Mesendoderm (in vitro differentiated cells): Measurements from ENCODE around the gene PHF24.
"Not testable (repeated sequence)": the region's sequence is repeated elsewhere in the genome, so short reads cannot be mapped to it uniquely, and the experiment has no call there.

Experiments used
- DNase-seq: peaks from one replicate; pipeline ENCODE4 v3.0.0; 2013
- H2AK5ac ChIP-seq: 2 replicates; pipeline ENCODE4 v1.6.1; 2013; ENCODE audit warnings: low read length, inconsistent platforms
- H2BK120ac ChIP-seq: 2 replicates; pipeline ENCODE4 v1.6.1; 2013; ENCODE audit warnings: low read depth, mild to moderate bottlenecking, low read length, moderate library complexity, mixed read lengths
- H2BK15ac ChIP-seq: replicated peaks from 2 replicates; pipeline ENCODE4 v1.6.1; 2013; ENCODE audit warnings: low read depth, mild to moderate bottlenecking, moderate library complexity
- H2BK5ac ChIP-seq: 2 replicates; pipeline ENCODE4 v1.6.1; 2013; ENCODE audit warnings: low read length, inconsistent platforms
- H3K18ac ChIP-seq: 2 replicates; pipeline ENCODE4 v1.6.1; 2013; ENCODE audit warnings: mild to moderate bottlenecking, low read length, mixed read lengths
- H3K23ac ChIP-seq: one replicate; pipeline ENCODE4 v1.6.1; 2013; ENCODE audit warnings: low read length
- H3K27ac ChIP-seq: 2 replicates; pipeline ENCODE4 v1.5.1; 2013; ENCODE audit warnings: low read depth, mild to moderate bottlenecking, inconsistent platforms, low read length, moderate library complexity
- H3K27me3 ChIP-seq: 2 replicates; pipeline ENCODE4 v1.6.1; 2013; ENCODE audit warnings: low read length, control low read depth, mild to moderate bottlenecking, inconsistent platforms; ENCODE audit not compliant: insufficient read depth, poor library complexity
- H3K36me3 ChIP-seq: 2 replicates; pipeline ENCODE4 v1.6.1; 2013; ENCODE audit warnings: low read length, inconsistent platforms; ENCODE audit not compliant: control insufficient read depth, insufficient read depth
- H3K4ac ChIP-seq: one replicate; pipeline ENCODE4 v1.6.1; 2013; ENCODE audit warnings: low read depth, mild to moderate bottlenecking, low read length, moderate library complexity
- H3K4me1 ChIP-seq: 2 replicates; pipeline ENCODE4 v1.6.1; 2013; ENCODE audit warnings: low read depth, low read length, inconsistent platforms; ENCODE audit not compliant: control insufficient read depth
- H3K4me2 ChIP-seq: 2 replicates; pipeline ENCODE4 v1.6.1; 2013; ENCODE audit warnings: low read length
- H3K4me3 ChIP-seq: 2 replicates; pipeline ENCODE4 v1.5.1; 2013; ENCODE audit warnings: mild to moderate bottlenecking, low read length
- H3K56ac ChIP-seq: one replicate; pipeline ENCODE4 v1.6.1; 2013; ENCODE audit warnings: low read length
- H3K79me1 ChIP-seq: 2 replicates; pipeline ENCODE4 v1.6.1; 2013; ENCODE audit warnings: low read length, inconsistent platforms
- H3K79me2 ChIP-seq: 2 replicates; pipeline ENCODE4 v1.6.1; 2013; ENCODE audit warnings: mild to moderate bottlenecking, low read length; ENCODE audit not compliant: control insufficient read depth, insufficient read depth
- H3K9ac ChIP-seq: 2 replicates; pipeline ENCODE4 v1.6.1; 2013; ENCODE audit warnings: low read length, inconsistent platforms
- H4K5ac ChIP-seq: one replicate; pipeline ENCODE4 v1.6.1; 2013; ENCODE audit warnings: low read length
- H4K8ac ChIP-seq: one replicate; pipeline ENCODE4 v1.6.1; 2013; ENCODE audit warnings: low read depth, mild to moderate bottlenecking, control low read depth, low read length, moderate library complexity
- WGBS: extraction: QIAGEN DNeasy Blood & Tissue Kit; methylation state at CpG from one replicate; pipeline ENCODE4 v1.1.7; 2013; ENCODE audit warnings: low lambda C conversion rate, missing lambda C conversion rate; ENCODE audit not compliant: insufficient coverage; ENCODE audit errors: extremely low coverage; 5-methylcytosine and 5-hydroxymethylcytosine counted together

The PHF24 gene

DNA sequence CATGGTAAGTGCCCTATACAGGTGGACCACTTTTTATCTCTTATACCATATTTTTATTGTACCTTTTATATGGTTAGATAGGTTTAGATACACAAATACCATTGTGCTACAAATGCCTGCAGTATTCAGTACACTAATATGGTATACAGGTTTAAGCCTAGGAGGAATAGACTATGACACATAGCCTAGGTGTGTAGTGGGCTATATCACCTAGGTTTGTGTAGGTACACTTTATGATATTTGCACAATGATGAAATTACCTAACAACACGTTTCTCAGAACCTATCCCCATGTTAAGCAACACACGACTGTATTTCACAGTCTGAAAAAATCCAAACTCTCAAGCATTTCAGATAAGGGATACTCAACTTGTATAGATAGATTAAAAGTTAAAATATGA is 9.6 kb upstream of the PHF24 start:
- H3K4ac ChIP-seq: no peak overlapping the region
- H3K79me2 ChIP-seq: no peaks in the 10 kb centered on the region
- no peaks in the 10 kb centered on the region for H3K4me1 ChIP-seq
- H3K18ac ChIP-seq: no peak overlapping the region
- H4K8ac ChIP-seq: no peak overlapping the region
- no peak for DNase-seq
- WGBS: no CpG with 5 or more reads among the region's 2 CpGs
- no peak overlapping the region for H3K4me3 ChIP-seq
- no peak overlapping the region for H3K56ac ChIP-seq
- no peaks in the 10 kb centered on the region for H3K79me1 ChIP-seq
- no peak overlapping the region for H2BK5ac ChIP-seq
- H3K23ac ChIP-seq: no peak overlapping the region
- no peak overlapping the region for H2AK5ac ChIP-seq
- no peak overlapping the region for H3K27ac ChIP-seq
- no peak overlapping the region for H2BK15ac ChIP-seq
- no peak overlapping the region for H3K4me2 ChIP-seq
- no peak overlapping the region for H4K5ac ChIP-seq
- H2BK120ac ChIP-seq: no peak overlapping the region
- H3K27me3 ChIP-seq: no peaks in the 10 kb centered on the region
- no peak overlapping the region for H3K9ac ChIP-seq
- no peaks in the 10 kb centered on the region for H3K36me3 ChIP-seq

DNA sequence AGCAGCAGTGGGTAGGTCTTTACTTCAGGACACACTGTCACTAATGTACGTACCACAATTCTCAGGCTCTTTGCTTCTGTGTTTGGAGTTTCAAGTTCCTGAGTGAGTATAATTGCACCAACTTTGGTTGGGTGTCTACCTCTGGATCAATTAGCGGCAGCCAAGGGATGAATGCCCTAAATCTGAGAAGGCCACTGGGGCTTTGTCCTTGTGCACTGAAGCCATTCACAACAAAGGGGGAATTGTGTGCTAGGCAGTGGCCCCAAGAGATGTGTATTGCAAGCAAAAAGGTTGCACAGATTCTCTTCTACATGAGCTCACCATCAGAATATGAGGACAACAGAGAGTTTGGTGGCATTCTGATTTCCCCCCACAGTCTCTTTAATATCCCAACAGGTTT is 3.9 kb upstream of the PHF24 start:
- Histone ChIP-seq H3K4me1 (peaks cover 1% of the 10 kb centered on the region), H4K8ac (no peak overlapping the region), H3K4ac (no peak overlapping the region), H2AK5ac (no peak overlapping the region), H3K27ac (no peak overlapping the region), H3K9ac (no peak overlapping the region), H3K79me2 (no peaks in the 10 kb centered on the region), H3K79me1 (no peaks in the 10 kb centered on the region), H3K18ac (no peak overlapping the region), H2BK15ac (no peak overlapping the region), H4K5ac (no peak overlapping the region), H3K4me2 (no peak overlapping the region), H2BK5ac (no peak overlapping the region), H3K23ac (no peak overlapping the region), H3K36me3 (no peaks in the 10 kb centered on the region), H3K56ac (no peak overlapping the region), H3K4me3 (no peak overlapping the region), H3K27me3 (peaks cover 8% of the 10 kb centered on the region), H2BK120ac (no peak overlapping the region)
- DNase-seq: no peak
- WGBS: no CpG with 5 or more reads among the region's 2 CpGs

DNA sequence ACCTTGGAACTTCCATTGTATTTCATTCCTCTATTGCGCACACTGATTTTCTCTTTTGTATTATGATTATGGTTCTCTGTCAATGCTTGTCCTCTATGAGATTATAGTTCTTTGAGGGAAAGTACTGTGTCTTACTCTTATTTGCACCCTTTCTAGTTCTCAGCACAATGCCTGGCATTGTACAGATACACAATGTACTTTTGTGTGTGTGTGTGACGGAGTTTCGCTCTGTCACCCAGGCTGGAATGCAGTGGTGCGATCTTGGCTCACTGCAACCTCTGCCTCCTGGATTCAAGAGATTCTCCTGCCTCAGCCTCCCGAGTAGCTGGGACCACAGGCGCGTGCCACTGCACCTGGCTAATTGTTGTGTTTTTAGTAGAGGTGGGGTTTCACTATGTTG is 2.0 kb upstream of the PHF24 start:
- WGBS: no CpG with 5 or more reads among the region's 7 CpGs

DNA sequence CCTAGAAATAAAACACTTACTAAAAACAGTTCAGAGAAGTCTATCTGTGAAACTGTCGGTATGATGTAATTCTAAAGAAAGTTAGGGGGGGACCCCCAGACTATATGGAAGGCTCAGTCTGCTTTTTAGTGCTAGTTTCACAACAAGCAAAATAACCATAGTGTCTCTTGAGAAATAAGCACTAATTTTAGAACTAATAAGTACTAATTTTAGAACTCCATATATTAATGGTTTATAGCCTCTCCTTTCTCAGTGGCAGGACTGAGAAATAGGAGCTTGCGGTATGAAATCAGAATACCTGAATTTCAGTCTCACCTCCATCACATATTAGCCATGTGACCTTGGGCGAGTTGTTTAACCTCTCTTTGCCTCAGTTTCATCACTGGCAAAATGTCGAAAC is 1.4 kb upstream of the PHF24 start:
- H3K36me3 ChIP-seq: no peaks in the 10 kb centered on the region
- H2BK5ac ChIP-seq: no peak overlapping the region
- H3K79me2 ChIP-seq: no peaks in the 10 kb centered on the region
- no peak overlapping the region for H3K4ac ChIP-seq
- no CpG with 5 or more reads among the region's 4 CpGs for WGBS
- H2AK5ac ChIP-seq: no peak overlapping the region
- H3K56ac ChIP-seq: no peak overlapping the region
- H3K4me2 ChIP-seq: no peak overlapping the region
- peaks cover 1% of the 10 kb centered on the region for H3K4me1 ChIP-seq
- H3K23ac ChIP-seq: no peak overlapping the region
- no peak overlapping the region for H3K9ac ChIP-seq
- no peak overlapping the region for H3K4me3 ChIP-seq
- H3K27me3 ChIP-seq: peaks cover 10% of the 10 kb centered on the region
- H2BK15ac ChIP-seq: no peak overlapping the region
- no peaks in the 10 kb centered on the region for H3K79me1 ChIP-seq
- no peak for DNase-seq
- no peak overlapping the region for H4K5ac ChIP-seq
- no peak overlapping the region for H2BK120ac ChIP-seq
- H3K18ac ChIP-seq: no peak overlapping the region
- H3K27ac ChIP-seq: no peak overlapping the region
- H4K8ac ChIP-seq: no peak overlapping the region

More for the DNA sequence above, 2.0 kb upstream of the PHF24 start:
- not testable (repeated sequence) for H3K56ac ChIP-seq, H3K36me3 ChIP-seq, H3K27ac ChIP-seq, H4K8ac ChIP-seq, H2BK15ac ChIP-seq, H3K79me1 ChIP-seq, H2BK5ac ChIP-seq, H3K23ac ChIP-seq, H3K4ac ChIP-seq, H3K18ac ChIP-seq, H3K27me3 ChIP-seq, H3K9ac ChIP-seq, H3K4me3 ChIP-seq, H2BK120ac ChIP-seq, DNase-seq, H3K79me2 ChIP-seq, H3K4me2 ChIP-seq, H4K5ac ChIP-seq, H3K4me1 ChIP-seq, H2AK5ac ChIP-seq

DNA sequence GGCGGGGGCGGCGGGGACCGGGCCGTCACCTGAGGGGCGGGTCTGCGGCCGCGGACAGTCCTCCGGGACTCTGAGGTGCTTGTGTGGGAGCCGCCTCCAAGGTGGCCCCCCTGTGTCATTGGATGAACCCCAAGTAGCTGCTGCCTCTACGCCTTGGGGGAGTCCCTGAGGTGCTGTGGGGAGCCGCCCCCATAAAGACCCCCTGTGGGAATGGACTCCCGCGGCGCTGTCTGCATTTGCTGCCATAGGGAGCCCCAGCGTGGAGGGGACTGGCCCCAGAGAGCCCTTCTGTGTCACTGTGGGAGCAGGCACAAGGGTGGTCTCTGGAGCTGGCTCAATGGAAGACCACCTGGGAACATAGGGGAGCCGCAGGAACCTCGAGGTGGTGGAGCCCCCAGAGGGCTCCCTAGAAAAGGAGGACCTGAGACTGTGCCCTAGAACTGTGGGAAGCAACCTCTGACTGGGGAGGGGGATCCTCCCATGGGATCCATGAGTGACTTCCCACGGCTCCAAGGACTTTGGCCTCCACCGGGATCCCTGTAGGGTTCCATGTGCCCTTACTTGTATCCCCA is 412 bp downstream of the PHF24 start:
- H3K36me3 ChIP-seq: no peaks in the 10 kb centered on the region
- H3K4me3 ChIP-seq: no peak overlapping the region
- H4K5ac ChIP-seq: no peak overlapping the region
- H3K27me3 ChIP-seq: peaks cover 10% of the 10 kb centered on the region
- H3K56ac ChIP-seq: no peak overlapping the region
- no peak overlapping the region for H3K9ac ChIP-seq
- H2BK120ac ChIP-seq: no peak overlapping the region
- no CpG with 5 or more reads among the region's 21 CpGs for WGBS
- no peak for DNase-seq
- no peak overlapping the region for H2AK5ac ChIP-seq
- H3K79me2 ChIP-seq: no peaks in the 10 kb centered on the region
- H3K27ac ChIP-seq: no peak overlapping the region
- H3K4ac ChIP-seq: no peak overlapping the region
- H4K8ac ChIP-seq: no peak overlapping the region
- H2BK5ac ChIP-seq: no peak overlapping the region
- no peak overlapping the region for H3K23ac ChIP-seq
- H3K18ac ChIP-seq: no peak overlapping the region
- peaks cover 1% of the 10 kb centered on the region for H3K4me1 ChIP-seq
- no peaks in the 10 kb centered on the region for H3K79me1 ChIP-seq
- peak overlapping the region; percentile 38 for H3K4me2 ChIP-seq
- H2BK15ac ChIP-seq: no peak overlapping the region

DNA sequence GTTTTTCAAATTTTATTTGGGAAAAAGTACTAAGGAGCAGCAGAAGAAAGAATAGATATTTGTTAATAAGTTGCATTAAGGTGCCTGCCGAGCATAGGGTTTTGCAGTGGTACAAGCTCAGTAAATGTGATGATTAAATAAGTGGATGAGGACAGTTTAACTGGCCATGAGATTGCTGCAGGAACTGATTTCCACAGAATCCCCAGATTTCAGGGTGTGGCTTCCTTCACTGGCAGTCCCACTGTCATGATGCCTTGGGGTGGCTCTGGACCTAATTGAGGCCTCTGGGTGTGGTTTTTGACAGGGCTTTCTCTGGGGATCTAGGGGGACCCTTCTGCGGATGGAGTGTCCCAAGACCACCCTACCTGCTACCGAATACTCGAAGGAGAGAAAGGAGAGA is 1.4 kb downstream of the PHF24 start:
- H4K5ac ChIP-seq: no peak overlapping the region
- no peak for DNase-seq
- no peak overlapping the region for H3K56ac ChIP-seq
- H3K79me1 ChIP-seq: no peaks in the 10 kb centered on the region
- H4K8ac ChIP-seq: no peak overlapping the region
- H3K18ac ChIP-seq: no peak overlapping the region
- H3K4ac ChIP-seq: no peak overlapping the region
- no peak overlapping the region for H2BK120ac ChIP-seq
- no peaks in the 10 kb centered on the region for H3K79me2 ChIP-seq
- H3K27me3 ChIP-seq: peaks cover 10% of the 10 kb centered on the region
- no peak overlapping the region for H3K4me3 ChIP-seq
- H3K36me3 ChIP-seq: no peaks in the 10 kb centered on the region
- no peak overlapping the region for H3K23ac ChIP-seq
- H2BK5ac ChIP-seq: no peak overlapping the region
- no peak overlapping the region for H3K4me2 ChIP-seq
- H2AK5ac ChIP-seq: no peak overlapping the region
- no peak overlapping the region for H3K27ac ChIP-seq
- H3K4me1 ChIP-seq: peaks cover 1% of the 10 kb centered on the region
- H3K9ac ChIP-seq: no peak overlapping the region
- no peak overlapping the region for H2BK15ac ChIP-seq
- no CpG with 5 or more reads among the region's 4 CpGs for WGBS
